SK-N-SH treated with all-trans-retinoic acid at 6 μM for 48 hours (cell line): ENCODE results near the gene INO80C.

Experiments used
- ARNTL ChIP-seq: fragments of 450-650 bp; formaldehyde crosslinking; IDR thresholded peaks from 2 replicates; pipeline ENCODE4 v1.5.0; 2020; ENCODE audit warnings: low read depth, mild to moderate bottlenecking, moderate library complexity, borderline replicate concordance
- BACH2 ChIP-seq: fragments of 250-450 bp; sonication (Bioruptor Pico); IDR thresholded peaks from 2 replicates; pipeline ENCODE4 v1.9.0; 2021; ENCODE audit warnings: mild to moderate bottlenecking, borderline replicate concordance
- CSDC2 ChIP-seq: fragments of 250-450 bp; sonication (Bioruptor Pico); IDR thresholded peaks from 2 replicates; pipeline ENCODE4 v1.5.0; 2020; ENCODE audit warnings: mild to moderate bottlenecking, moderate library complexity
- ESRRG ChIP-seq: fragments of 250-450 bp; sonication (Bioruptor Pico); IDR thresholded peaks from 2 replicates; pipeline ENCODE4 v1.6.1; 2021; ENCODE audit warnings: mild to moderate bottlenecking
- GLIS3 ChIP-seq: fragments of 250-450 bp; sonication (Bioruptor Pico); IDR thresholded peaks from 2 replicates; pipeline ENCODE4 v1.5.0; 2020; ENCODE audit warnings: mild to moderate bottlenecking, moderate library complexity
- ISL1 ChIP-seq: fragments of 250-450 bp; sonication (Bioruptor Pico); IDR thresholded peaks from 2 replicates; pipeline ENCODE4 v2.1.2; 2022; ENCODE audit warnings: mild to moderate bottlenecking, moderate library complexity
- PPARA ChIP-seq: fragments of 250-450 bp; sonication (Bioruptor Pico); IDR thresholded peaks from 2 replicates; pipeline ENCODE4 v1.5.0; 2020; ENCODE audit warnings: mild to moderate bottlenecking, borderline replicate concordance
- RARB ChIP-seq: fragments of 250-450 bp; sonication (Bioruptor Pico); IDR thresholded peaks from 2 replicates; pipeline ENCODE4 v1.8.0; 2021; ENCODE audit warnings: mild to moderate bottlenecking, moderate library complexity
- TOX ChIP-seq: fragments of 250-450 bp; sonication (Bioruptor Pico); IDR thresholded peaks from 2 replicates; pipeline ENCODE4 v1.8.0; 2021; ENCODE audit warnings: mild to moderate bottlenecking, moderate library complexity, borderline replicate concordance
- ZFP3 ChIP-seq: fragments of 250-450 bp; sonication (Bioruptor Pico); IDR thresholded peaks from 2 replicates; pipeline ENCODE4 v1.5.0; 2020; ENCODE audit warnings: mild to moderate bottlenecking, moderate library complexity
- TF ChIP-seq, protein P1 (sequence below): fragments of 250-450 bp; sonication (Bioruptor Pico); IDR thresholded peaks from 2 replicates; pipeline ENCODE4 v1.5.1; 2020; ENCODE audit warnings: low read depth, mild to moderate bottlenecking, moderate library complexity
- TF ChIP-seq, protein P2 (sequence below): fragments of 250-450 bp; sonication (Bioruptor Pico); IDR thresholded peaks from 2 replicates; pipeline ENCODE4 v1.8.0; 2020; ENCODE audit warnings: mild to moderate bottlenecking, moderate library complexity, borderline replicate concordance
- TF ChIP-seq, protein P3 (sequence below): fragments of 250-450 bp; sonication (Bioruptor Pico); IDR thresholded peaks from 2 replicates; pipeline ENCODE4 v1.5.0; 2020; ENCODE audit warnings: mild to moderate bottlenecking, moderate library complexity
- TF ChIP-seq, protein P4 (sequence below): fragments of 250-450 bp; sonication (Bioruptor Pico); IDR thresholded peaks from 2 replicates; pipeline ENCODE4 v1.5.1; 2021; ENCODE audit warnings: mild to moderate bottlenecking, moderate library complexity

DNA sequence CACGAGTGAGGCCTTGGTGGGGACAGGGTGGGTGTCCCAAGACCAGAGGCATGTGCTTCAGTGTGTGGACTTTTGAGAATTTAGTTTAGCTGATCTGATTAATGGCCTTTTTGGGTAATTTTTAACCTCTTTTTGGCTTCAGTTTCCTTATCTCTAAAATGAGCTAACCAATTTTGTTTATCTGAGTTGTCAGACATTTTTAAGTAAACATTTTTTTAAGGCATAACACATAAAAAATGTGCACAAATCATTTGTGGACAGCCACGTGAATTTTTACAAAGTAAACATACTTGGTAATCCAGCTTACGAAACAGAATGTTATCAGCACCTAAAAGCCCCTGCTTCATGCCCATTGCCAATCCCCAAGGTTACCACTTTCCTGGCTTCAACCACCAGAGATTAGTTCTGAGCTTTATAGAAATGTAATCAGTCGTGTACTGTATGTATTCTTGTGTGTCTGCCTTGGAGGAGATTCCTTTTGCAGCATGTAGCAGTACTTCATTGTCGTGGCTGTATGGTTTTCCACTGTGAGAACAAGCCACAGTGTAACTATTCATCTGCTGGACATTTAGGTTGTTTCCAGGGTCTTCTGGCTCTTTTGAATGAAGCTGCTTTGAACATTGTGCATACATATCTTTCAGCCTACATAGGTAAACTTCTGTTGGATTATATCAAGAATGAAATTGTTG, 8.4 kb upstream of the INO80C start:
- TF ChIP-seq, protein P1, sequence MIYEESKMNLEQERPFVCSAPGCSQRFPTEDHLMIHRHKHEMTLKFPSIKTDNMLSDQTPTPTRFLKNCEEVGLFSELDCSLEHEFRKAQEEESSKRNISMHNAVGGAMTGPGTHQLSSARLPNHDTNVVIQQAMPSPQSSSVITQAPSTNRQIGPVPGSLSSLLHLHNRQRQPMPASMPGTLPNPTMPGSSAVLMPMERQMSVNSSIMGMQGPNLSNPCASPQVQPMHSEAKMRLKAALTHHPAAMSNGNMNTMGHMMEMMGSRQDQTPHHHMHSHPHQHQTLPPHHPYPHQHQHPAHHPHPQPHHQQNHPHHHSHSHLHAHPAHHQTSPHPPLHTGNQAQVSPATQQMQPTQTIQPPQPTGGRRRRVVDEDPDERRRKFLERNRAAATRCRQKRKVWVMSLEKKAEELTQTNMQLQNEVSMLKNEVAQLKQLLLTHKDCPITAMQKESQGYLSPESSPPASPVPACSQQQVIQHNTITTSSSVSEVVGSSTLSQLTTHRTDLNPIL (CRISPR knock-in tag) = no peak
- TF ChIP-seq RARB = no peak
- no peak for TF ChIP-seq GLIS3 (CRISPR knock-in tag)
- no peak for TF ChIP-seq ARNTL
- TF ChIP-seq BACH2 (CRISPR knock-in tag) = no peak
- TF ChIP-seq, protein P2, sequence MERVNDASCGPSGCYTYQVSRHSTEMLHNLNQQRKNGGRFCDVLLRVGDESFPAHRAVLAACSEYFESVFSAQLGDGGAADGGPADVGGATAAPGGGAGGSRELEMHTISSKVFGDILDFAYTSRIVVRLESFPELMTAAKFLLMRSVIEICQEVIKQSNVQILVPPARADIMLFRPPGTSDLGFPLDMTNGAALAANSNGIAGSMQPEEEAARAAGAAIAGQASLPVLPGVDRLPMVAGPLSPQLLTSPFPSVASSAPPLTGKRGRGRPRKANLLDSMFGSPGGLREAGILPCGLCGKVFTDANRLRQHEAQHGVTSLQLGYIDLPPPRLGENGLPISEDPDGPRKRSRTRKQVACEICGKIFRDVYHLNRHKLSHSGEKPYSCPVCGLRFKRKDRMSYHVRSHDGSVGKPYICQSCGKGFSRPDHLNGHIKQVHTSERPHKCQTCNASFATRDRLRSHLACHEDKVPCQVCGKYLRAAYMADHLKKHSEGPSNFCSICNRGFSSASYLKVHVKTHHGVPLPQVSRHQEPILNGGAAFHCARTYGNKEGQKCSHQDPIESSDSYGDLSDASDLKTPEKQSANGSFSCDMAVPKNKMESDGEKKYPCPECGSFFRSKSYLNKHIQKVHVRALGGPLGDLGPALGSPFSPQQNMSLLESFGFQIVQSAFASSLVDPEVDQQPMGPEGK = no peak
- TF ChIP-seq ESRRG (CRISPR knock-in tag) = no peak
- TF ChIP-seq PPARA (CRISPR knock-in tag) = no peak
- TF ChIP-seq CSDC2 (CRISPR knock-in tag) = no peak
- TF ChIP-seq ISL1 (CRISPR knock-in tag) = no peak
- TF ChIP-seq, protein P3, sequence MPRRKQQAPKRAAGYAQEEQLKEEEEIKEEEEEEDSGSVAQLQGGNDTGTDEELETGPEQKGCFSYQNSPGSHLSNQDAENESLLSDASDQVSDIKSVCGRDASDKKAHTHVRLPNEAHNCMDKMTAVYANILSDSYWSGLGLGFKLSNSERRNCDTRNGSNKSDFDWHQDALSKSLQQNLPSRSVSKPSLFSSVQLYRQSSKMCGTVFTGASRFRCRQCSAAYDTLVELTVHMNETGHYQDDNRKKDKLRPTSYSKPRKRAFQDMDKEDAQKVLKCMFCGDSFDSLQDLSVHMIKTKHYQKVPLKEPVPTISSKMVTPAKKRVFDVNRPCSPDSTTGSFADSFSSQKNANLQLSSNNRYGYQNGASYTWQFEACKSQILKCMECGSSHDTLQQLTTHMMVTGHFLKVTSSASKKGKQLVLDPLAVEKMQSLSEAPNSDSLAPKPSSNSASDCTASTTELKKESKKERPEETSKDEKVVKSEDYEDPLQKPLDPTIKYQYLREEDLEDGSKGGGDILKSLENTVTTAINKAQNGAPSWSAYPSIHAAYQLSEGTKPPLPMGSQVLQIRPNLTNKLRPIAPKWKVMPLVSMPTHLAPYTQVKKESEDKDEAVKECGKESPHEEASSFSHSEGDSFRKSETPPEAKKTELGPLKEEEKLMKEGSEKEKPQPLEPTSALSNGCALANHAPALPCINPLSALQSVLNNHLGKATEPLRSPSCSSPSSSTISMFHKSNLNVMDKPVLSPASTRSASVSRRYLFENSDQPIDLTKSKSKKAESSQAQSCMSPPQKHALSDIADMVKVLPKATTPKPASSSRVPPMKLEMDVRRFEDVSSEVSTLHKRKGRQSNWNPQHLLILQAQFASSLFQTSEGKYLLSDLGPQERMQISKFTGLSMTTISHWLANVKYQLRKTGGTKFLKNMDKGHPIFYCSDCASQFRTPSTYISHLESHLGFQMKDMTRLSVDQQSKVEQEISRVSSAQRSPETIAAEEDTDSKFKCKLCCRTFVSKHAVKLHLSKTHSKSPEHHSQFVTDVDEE (CRISPR knock-in tag) = no peak
- TF ChIP-seq, protein P4, sequence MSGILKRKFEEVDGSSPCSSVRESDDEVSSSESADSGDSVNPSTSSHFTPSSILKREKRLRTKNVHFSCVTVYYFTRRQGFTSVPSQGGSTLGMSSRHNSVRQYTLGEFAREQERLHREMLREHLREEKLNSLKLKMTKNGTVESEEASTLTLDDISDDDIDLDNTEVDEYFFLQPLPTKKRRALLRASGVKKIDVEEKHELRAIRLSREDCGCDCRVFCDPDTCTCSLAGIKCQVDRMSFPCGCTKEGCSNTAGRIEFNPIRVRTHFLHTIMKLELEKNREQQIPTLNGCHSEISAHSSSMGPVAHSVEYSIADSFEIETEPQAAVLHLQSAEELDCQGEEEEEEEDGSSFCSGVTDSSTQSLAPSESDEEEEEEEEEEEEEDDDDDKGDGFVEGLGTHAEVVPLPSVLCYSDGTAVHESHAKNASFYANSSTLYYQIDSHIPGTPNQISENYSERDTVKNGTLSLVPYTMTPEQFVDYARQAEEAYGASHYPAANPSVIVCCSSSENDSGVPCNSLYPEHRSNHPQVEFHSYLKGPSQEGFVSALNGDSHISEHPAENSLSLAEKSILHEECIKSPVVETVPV (CRISPR knock-in tag) = no peak
- no peak for TF ChIP-seq ZFP3 (CRISPR knock-in tag)
- no peak for TF ChIP-seq TOX (CRISPR knock-in tag)
